ENCODE data around the gene NDUFS4.

DNA sequence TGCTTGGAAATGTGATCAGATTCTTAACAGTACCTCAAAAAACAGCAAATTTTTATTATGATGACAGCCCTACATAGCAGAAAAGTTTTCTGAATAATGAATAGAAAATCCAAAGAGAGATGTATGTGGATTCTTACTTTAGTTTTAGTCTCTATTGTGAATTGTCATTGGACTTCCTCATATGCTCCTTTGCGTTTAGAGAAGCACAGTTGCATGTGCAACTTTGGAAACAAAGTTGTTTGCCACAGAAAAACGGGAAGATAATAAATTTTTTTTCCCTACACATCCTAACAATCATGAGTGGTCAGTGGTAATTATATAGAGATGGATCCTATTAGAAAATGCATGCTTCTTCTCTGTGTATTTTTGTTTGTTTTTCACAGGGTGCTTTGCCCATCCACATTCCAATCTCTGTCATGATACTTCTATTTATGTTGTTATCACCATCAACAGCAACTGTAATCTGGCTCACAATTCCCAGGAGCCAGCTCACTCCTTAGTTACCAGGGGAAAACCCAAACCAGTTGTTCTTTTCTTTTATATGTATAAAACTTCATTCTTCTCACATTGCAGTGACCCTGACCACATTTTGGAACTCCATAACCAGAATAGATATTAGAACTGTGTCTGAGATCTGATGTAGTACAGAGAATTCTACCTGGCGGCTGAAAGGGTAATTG, 118.7 kb downstream of the NDUFS4 start:
- TF ChIP-seq, protein P1, sequence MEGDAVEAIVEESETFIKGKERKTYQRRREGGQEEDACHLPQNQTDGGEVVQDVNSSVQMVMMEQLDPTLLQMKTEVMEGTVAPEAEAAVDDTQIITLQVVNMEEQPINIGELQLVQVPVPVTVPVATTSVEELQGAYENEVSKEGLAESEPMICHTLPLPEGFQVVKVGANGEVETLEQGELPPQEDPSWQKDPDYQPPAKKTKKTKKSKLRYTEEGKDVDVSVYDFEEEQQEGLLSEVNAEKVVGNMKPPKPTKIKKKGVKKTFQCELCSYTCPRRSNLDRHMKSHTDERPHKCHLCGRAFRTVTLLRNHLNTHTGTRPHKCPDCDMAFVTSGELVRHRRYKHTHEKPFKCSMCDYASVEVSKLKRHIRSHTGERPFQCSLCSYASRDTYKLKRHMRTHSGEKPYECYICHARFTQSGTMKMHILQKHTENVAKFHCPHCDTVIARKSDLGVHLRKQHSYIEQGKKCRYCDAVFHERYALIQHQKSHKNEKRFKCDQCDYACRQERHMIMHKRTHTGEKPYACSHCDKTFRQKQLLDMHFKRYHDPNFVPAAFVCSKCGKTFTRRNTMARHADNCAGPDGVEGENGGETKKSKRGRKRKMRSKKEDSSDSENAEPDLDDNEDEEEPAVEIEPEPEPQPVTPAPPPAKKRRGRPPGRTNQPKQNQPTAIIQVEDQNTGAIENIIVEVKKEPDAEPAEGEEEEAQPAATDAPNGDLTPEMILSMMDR (conservative IDR thresholded peaks at IDR 0.05): no peak
- TF ChIP-seq EZH2 (IDR thresholded peaks at IDR 0.05; ENCODE audit: low read depth): no peak

Measured in PC-9 (cell line).